GM12873 (cell line): Measurements from ENCODE around the gene COL19A1.

Source experiments
- TF ChIP-seq, protein P1 (sequence below): IDR thresholded peaks from 2 replicates; pipeline ENCODE4 v1.5.1; 2012; ENCODE audit warnings: low read depth, mild to moderate bottlenecking, moderate library complexity, low read length, control low read depth; ENCODE audit not compliant: insufficient read depth; ENCODE audit errors: missing control alignments

The COL19A1 gene

GRCh38 chr6:69825904-69826303 is 40.5 kb upstream of the COL19A1 start:
- TF ChIP-seq, protein P1, sequence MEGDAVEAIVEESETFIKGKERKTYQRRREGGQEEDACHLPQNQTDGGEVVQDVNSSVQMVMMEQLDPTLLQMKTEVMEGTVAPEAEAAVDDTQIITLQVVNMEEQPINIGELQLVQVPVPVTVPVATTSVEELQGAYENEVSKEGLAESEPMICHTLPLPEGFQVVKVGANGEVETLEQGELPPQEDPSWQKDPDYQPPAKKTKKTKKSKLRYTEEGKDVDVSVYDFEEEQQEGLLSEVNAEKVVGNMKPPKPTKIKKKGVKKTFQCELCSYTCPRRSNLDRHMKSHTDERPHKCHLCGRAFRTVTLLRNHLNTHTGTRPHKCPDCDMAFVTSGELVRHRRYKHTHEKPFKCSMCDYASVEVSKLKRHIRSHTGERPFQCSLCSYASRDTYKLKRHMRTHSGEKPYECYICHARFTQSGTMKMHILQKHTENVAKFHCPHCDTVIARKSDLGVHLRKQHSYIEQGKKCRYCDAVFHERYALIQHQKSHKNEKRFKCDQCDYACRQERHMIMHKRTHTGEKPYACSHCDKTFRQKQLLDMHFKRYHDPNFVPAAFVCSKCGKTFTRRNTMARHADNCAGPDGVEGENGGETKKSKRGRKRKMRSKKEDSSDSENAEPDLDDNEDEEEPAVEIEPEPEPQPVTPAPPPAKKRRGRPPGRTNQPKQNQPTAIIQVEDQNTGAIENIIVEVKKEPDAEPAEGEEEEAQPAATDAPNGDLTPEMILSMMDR: no peak

DNA sequence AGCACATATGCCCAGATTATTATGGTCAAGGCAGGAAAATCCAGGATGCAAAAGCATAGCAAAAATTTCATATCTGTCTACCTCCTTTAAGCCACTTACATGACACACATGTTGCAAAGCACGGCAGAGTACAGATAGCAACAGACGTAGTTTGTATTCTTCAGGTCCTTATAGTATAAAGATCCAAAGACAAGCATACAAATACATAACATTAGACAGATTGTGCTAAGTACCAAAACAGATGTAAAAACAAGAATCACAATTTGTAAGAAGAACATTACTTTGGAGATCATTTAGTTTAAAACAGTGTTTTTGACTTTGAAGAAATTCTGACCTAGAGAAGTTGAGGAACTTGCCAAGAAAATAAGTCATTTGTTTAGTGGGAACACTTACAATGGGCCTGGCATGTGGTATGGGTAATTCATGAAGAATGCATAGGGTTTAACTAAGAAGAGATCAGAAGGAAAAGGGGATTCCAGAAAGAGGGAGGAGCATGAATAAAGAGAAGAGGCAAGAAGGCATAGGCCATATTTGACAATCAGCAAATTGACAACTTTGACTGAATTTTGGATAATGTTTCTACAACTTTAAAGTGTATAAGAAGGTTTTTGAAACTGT is 39.0 kb upstream of the COL19A1 start:
- TF ChIP-seq, protein P1: no peak

- TF ChIP-seq, protein P1: no peak
Measured at GRCh38 chr6:69832558-69832957, 33.8 kb upstream of the COL19A1 start.

DNA sequence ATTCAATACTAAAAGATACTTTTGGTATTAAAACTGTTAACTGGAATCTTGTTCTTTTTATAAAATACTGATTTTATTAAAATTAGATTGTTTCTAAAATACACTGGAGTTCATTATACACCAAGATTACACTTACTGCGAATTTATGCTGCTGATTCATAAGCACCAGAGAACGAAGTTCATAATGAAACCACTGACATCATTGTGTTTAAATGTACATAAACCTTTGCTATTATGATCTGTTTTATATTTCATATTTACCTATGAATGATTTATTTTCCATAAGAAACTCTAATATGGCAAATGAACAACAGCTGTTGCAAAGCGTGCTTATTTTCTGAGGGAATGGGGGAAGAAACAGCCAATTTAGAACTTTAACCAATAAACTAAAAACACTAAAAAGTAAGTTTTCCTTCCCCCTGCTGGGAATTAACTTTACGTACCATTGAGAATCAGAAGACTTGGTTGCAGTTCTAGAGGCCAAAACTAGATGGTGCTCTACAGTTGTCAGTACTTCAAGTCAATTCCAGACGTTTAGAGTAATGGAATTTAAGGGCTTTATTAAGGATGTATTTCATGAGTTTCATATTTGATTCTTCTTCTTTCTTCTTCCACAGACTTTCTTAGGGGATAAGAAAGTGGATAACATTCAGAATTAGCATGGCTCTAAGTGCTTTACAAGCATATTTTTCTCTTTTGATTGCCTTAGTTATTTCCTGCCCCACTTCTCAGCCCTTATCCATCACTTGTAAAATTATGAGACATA is 30.8 kb upstream of the COL19A1 start:
- TF ChIP-seq, protein P1: peak; percentile 79

DNA sequence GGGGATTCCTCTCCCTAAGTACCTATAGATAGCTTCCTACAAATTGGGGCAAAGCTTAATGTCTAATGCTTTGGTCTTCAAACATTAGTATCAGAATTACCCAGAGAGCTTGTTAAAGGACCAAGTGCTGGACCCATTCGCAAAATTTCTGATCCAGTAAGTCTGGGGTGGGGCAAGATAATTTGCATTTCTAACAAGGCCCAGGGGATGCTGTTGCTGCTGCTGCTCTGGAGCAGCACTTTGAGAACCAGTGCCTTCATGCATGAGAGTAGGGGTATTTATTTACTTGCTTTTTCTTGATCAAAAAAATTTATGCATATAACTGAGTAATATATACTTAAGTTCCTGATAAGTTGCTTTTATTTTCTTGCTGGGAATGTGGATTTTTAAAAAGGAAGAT is 24.5 kb upstream of the COL19A1 start:
- TF ChIP-seq, protein P1: no peak

DNA sequence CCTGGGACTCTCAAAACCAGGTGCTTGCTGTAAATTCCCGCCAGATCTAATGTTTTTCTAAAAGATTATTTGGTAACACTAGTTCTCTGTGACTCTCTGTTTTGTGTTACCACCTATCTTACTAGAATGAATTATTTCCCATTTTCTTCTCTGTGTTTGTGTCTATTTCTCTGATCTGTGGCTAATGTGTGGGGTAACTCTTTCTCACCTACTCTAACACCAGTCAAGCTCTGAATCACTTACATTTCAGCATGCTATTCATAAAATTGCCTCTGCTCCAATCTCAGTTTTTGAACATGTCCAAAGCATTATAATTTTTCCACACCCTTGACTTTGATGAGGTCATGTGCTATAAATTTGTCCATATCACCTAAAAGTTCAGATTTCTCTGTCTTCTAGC is 23.2 kb upstream of the COL19A1 start:
- TF ChIP-seq, protein P1: no peak

DNA sequence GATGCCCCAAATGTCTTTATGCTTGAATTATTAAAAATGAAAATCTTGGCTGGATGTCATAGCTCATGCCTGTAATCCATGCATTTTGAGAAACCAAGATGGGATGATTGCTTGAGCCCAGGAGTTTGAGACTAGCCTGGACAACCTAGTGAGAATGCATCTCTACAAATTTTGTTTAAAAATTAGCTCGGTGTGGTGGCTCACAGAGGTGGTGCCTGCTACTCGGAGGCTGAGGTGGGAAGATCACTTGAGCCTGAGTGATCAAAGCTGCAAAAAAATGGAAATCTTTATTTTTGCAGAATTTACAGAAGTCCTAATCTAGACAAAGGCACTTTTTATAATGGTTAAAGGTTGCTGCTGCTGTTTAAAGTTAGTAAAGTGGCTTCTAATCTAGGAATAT is 20.0 kb upstream of the COL19A1 start:
- TF ChIP-seq, protein P1: no peak
